ENCODE results near the gene FAM124A.

GRCh38 chr13:51252954-51253532 is 30.8 kb downstream of the FAM124A start:
- TF ChIP-seq CTCF (IDR thresholded peaks at IDR 0.05) (no peak), POLR2A (IDR thresholded peaks at IDR 0.05) (no peak)
